Right atrium auricular region (tissue), 2 donors: ENCODE data around the gene G0S2. TPM values are rescaled to one million over a fixed set of nuclear protein-coding genes. Genes with fewer than 3 reads are reported as not detected.

Experiments used
- DNase-seq: peaks from one replicate; pipeline ENCODE4 v3.0.0-alpha.2; 2019; ENCODE audit warnings: low spot score
- H3K27ac ChIP-seq, 2 donors: fragments of 200-600 bp; sonication (generic); 1 replicate in 1 of 2; 2 replicates in 1 of 2; pipeline ENCODE4 v1.5.1; 2016 to 2019
- H3K27me3 ChIP-seq, 2 donors: fragments of 200-600 bp; sonication (generic); one replicate each; pipeline versions ENCODE4 v1.5.1 to v1.6.0; 2017 to 2019
- H3K36me3 ChIP-seq: fragments of 200-600 bp; sonication (generic); one replicate; pipeline ENCODE4 v1.5.1; 2016
- H3K4me1 ChIP-seq, 2 donors: fragments of 200-600 bp; sonication (generic); one replicate each; pipeline versions ENCODE4 v1.5.1 to v1.6.0; 2017 to 2019
- H3K4me3 ChIP-seq, 2 donors: fragments of 200-600 bp; sonication (generic); 1 replicate in 1 of 2; 2 replicates in 1 of 2; pipeline ENCODE4 v1.5.1; 2017 to 2019; ENCODE audit warnings: mild to moderate bottlenecking in 1 of 2, moderate library complexity in 1 of 2
- H3K9me3 ChIP-seq, 2 donors: fragments of 200-600 bp; sonication (generic); one replicate each; pipeline ENCODE4 v1.5.1; 2019
- total RNA-seq, 2 donors: library from RNA; depleted of rRNA; stranded (reverse); fragments of >200 nt; gene quantifications; one replicate each; pipeline ENCODE4 v1.1.0, GENCODE V29; 2016
- TF ChIP-seq, protein P1 (sequence below), 2 donors: fragments of 200-600 bp; sonication (generic); IDR thresholded peaks; one replicate each; pipeline ENCODE4 v1.5.1; 2019; ENCODE audit warnings: antibody characterized with exemption in 2 of 2

G0S2 gene
- total RNA-seq, 2 donors from 2014 or later = 212 to 299 TPM

DNA sequence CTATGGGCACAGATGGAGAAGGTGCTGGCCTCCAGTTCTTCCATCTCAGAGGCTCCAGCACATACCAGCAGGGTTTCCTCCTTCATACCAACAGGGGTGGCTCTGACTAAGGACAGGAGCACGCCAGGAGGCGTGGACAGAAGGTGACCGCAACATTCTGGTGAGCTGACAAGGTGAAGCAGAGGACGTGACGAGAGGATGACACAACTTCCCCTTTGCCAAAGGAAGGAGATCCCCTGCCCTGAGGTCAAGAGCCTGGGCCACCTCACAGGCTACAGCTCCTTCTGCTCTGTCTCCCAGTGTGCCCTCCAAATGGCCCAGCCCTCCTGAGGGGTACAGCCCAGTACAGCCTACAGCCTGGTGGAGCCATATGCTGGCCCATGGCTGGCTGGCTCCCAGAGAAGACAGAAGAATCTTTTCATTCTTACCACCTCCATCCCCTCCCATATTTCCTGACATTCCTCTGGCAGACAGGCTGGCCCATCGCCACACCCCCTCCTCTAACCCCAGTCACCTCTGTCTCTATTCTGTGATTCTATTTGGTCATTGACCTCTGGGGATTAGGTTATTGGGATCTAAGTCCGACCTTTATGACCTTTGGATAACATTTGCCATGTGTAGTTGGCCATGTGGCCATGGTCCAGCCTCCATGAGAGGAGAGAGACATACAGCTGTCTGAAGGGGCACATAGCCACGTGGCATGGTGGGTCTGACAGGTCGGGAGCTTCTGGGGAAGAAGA lies 17.9 kb upstream of the G0S2 start:
- Histone ChIP-seq H3K4me3 (no peak overlapping the region), H3K9me3 (no peaks in the 10 kb centered on the region), H3K4me1 (peaks cover 0 to 15% of the 10 kb centered on the region in 2 donors), H3K27me3 (no peaks in the 10 kb centered on the region), H3K27ac (no peak overlapping the region), H3K36me3 (no peaks in the 10 kb centered on the region)
- TF ChIP-seq, protein P1, sequence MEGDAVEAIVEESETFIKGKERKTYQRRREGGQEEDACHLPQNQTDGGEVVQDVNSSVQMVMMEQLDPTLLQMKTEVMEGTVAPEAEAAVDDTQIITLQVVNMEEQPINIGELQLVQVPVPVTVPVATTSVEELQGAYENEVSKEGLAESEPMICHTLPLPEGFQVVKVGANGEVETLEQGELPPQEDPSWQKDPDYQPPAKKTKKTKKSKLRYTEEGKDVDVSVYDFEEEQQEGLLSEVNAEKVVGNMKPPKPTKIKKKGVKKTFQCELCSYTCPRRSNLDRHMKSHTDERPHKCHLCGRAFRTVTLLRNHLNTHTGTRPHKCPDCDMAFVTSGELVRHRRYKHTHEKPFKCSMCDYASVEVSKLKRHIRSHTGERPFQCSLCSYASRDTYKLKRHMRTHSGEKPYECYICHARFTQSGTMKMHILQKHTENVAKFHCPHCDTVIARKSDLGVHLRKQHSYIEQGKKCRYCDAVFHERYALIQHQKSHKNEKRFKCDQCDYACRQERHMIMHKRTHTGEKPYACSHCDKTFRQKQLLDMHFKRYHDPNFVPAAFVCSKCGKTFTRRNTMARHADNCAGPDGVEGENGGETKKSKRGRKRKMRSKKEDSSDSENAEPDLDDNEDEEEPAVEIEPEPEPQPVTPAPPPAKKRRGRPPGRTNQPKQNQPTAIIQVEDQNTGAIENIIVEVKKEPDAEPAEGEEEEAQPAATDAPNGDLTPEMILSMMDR (IDR thresholded peaks at IDR 0.05) = no peak
- no peak for DNase-seq

DNA sequence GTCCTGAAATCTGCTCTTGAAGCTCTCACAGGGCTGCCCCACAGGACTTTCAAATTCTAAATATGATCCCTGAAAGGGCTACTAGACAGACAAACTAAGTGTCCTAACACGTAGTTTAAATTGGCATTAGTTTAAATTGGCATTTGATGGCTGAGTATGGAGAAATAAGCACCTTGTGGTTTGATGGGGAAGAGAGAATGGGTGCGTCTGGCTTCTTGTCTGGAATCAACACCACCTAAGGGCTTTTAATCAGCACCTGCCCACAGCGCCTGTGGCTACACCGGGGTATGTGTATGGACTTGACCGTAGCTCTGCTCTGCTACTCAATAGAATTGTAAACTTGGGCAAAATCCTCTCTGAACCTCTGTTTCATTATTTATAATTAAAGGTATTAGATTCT lies 17.3 kb upstream of the G0S2 start:
- H3K27ac ChIP-seq = no peak overlapping the region
- H3K27me3 ChIP-seq = no peaks in the 10 kb centered on the region
- no peaks in the 10 kb centered on the region for H3K9me3 ChIP-seq
- no peaks in the 10 kb centered on the region for H3K36me3 ChIP-seq
- DNase-seq = no peak
- TF ChIP-seq, protein P1 (IDR thresholded peaks at IDR 0.05) = no peak
- H3K4me1 ChIP-seq = peaks cover 0 to 9% of the 10 kb centered on the region in 2 donors
- H3K4me3 ChIP-seq = no peak overlapping the region

DNA sequence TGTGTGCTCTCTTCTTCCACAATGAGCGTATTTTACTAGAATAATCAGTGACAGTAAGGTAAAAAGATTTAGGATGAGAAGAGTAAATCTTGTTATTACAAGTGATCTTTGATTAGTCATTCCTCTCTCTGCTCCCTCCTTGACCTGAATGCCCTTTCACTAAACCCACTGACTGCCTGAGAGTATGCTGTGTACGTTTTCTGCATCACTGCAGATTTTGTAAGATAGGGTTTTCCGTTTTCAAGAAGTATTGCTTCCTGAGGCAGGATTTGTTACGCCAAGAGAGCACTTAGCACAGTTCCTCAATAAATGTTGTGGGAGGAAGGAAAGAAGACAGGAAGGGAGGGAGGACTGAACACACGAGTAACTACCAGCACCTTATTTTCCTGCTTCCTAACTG lies 15.3 kb upstream of the G0S2 start:
- H3K9me3 ChIP-seq = no peaks in the 10 kb centered on the region
- no peak overlapping the region for H3K4me3 ChIP-seq
- no peaks in the 10 kb centered on the region for H3K36me3 ChIP-seq
- H3K4me1 ChIP-seq = no peaks in the 10 kb centered on the region
- no peaks in the 10 kb centered on the region for H3K27me3 ChIP-seq
- H3K27ac ChIP-seq = no peak overlapping the region
- DNase-seq = no peak
- TF ChIP-seq, protein P1 (IDR thresholded peaks at IDR 0.05) = no peak

DNA sequence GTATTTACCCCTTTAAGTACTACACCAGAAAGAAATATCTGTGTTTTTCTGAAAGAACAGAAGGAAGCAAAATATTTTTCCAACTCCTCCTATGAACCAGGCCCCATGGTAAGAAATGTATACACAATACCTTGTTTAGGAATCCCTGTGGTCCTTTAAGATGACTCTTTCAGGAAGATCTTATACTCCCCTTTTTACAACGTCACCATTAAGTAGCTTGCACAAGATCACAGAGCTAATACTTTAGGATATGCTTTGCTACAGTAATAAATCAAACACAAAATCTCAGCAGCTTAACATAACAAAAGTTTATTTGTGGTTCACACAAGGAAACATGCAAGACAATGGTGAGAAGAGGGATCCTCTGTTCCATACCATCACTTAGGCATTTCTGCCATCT lies 14.1 kb upstream of the G0S2 start:
- Histone ChIP-seq H3K4me3 (no peak overlapping the region), H3K27ac (no peak overlapping the region), H3K36me3 (no peaks in the 10 kb centered on the region), H3K27me3 (no peaks in the 10 kb centered on the region), H3K9me3 (no peaks in the 10 kb centered on the region), H3K4me1 (no peaks in the 10 kb centered on the region)
- DNase-seq = no peak
- TF ChIP-seq, protein P1 (IDR thresholded peaks at IDR 0.05) = no peak

DNA sequence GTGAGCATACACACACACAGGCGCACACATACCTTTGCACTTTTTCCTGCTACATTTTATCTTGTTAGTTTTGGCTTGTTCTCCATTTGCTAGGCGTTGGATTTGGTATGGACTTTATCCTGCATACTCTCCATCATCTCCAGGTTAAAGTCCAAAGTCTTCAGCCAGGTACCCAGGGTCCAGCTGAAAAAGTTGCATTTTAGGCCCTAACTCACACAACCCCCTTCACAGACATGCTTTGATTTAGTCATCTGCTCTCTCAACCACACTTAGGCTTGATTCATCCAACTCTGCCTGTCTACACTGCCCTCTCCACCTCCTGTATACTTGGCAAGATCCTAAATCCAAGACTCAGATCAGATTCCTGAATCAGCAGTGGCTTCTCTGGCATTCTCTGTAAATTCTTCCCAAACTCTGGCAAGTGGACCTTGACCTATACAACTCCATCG lies 12.3 kb upstream of the G0S2 start:
- no peaks in the 10 kb centered on the region for H3K4me1 ChIP-seq
- H3K27me3 ChIP-seq = no peaks in the 10 kb centered on the region
- H3K36me3 ChIP-seq = no peaks in the 10 kb centered on the region
- no peak overlapping the region for H3K4me3 ChIP-seq
- no peak overlapping the region for H3K27ac ChIP-seq
- no peak for DNase-seq
- no peaks in the 10 kb centered on the region for H3K9me3 ChIP-seq
- TF ChIP-seq, protein P1 (IDR thresholded peaks at IDR 0.05) = no peak

DNA sequence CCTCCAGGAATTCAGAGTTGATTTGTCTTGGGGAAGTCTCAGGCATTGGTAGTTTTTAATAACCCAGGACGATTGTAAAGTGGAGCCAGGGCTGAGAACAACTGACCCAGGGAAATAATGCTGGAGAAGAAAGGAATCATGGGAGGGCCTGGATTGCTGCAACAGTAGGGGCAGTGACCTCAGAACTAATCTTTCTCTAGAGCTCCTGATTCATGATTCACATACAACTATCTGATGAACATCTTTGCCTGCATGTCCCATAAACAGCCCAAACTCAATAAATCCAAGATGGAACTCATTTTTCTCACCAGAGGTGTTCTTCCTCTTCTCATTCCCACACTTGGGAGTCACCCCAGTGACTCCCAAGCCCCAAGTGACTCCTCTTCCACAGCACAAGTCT lies 8.1 kb upstream of the G0S2 start:
- DNase-seq = no peak
- H3K27ac ChIP-seq = no peak overlapping the region
- TF ChIP-seq, protein P1 (IDR thresholded peaks at IDR 0.05) = no peak
- no peaks in the 10 kb centered on the region for H3K36me3 ChIP-seq
- no peaks in the 10 kb centered on the region for H3K9me3 ChIP-seq
- H3K4me3 ChIP-seq = no peak overlapping the region
- H3K27me3 ChIP-seq = no peaks in the 10 kb centered on the region
- no peaks in the 10 kb centered on the region for H3K4me1 ChIP-seq
